RWPE2 (cell line): ENCODE measurements around the gene ZFYVE19.
A peak's percentile ranks its signal among the peaks of the same experiment; 100 is the strongest.

ENCODE experiments used
- ATAC-seq: fragments of 200-7000 bp; cut with Tn5 transposase; 3 replicates; pipeline ENCODE4 v1.9.1; 2021; ENCODE audit warnings: low read depth
- DNase-seq: peaks from one replicate; pipeline ENCODE4 v3.0.0-alpha.2; 2020; ENCODE audit warnings: low spot score
- H3K27ac ChIP-seq: fragments of 450-650 bp; 2 replicates; pipeline ENCODE4 v1.5.1; 2017; ENCODE audit warnings: mild to moderate bottlenecking; ENCODE audit not compliant: poor library complexity, severe bottlenecking
- H3K27me3 ChIP-seq: fragments of 250-450 bp; sonication (Bioruptor Pico); 2 replicates; pipeline ENCODE4 v1.5.1; 2021; ENCODE audit warnings: mild to moderate bottlenecking, moderate library complexity; ENCODE audit not compliant: insufficient read depth, poor library complexity, severe bottlenecking
- H3K36me3 ChIP-seq: fragments of 250-450 bp; sonication (Bioruptor Pico); 2 replicates; pipeline ENCODE4 v1.5.1; 2020; ENCODE audit warnings: low read depth, mild to moderate bottlenecking, moderate library complexity
- H3K4me1 ChIP-seq: fragments of 250-450 bp; sonication (Bioruptor Pico); 2 replicates; pipeline ENCODE4 v1.5.1; 2021; ENCODE audit warnings: mild to moderate bottlenecking, moderate library complexity; ENCODE audit not compliant: insufficient read depth, poor library complexity, severe bottlenecking
- H3K4me3 ChIP-seq: fragments of 250-450 bp; sonication (Bioruptor Pico); 2 replicates; pipeline ENCODE4 v1.5.1; 2021; ENCODE audit warnings: mild to moderate bottlenecking, moderate library complexity; ENCODE audit not compliant: severe bottlenecking
- H3K9me3 ChIP-seq: fragments of 250-450 bp; sonication (Bioruptor Pico); 2 replicates; pipeline ENCODE4 v1.5.1; 2021; ENCODE audit warnings: mild to moderate bottlenecking, moderate library complexity; ENCODE audit not compliant: severe bottlenecking
- TF ChIP-seq, protein P1 (sequence below): fragments of 450-650 bp; IDR thresholded peaks from one replicate; pipeline ENCODE4 v1.5.1; 2017; ENCODE audit warnings: mild to moderate bottlenecking, moderate library complexity; ENCODE audit not compliant: poor library complexity, severe bottlenecking

Gene ZFYVE19

DNA sequence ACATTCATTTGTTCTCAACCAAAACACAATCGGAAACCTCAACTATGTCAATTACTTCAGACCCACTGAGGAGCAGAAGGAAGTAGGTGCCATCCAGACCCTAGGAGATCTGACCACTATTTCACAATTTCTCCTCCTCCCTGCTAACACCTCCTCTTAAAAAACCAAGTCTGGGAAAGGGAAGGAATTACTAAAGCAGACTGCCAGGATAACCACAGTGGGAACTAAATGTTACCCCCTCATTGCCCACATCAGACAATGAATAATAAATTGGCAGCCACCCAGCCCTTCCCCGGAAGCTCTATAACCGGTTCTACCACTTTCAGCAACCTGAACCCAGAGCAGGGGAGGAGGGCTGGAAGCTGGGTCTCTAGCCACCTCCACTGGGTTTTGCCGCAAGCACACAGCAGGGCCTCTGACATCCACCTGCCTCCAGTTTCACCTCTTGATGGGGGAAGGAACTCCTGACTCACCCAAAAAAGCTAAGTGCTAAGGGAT is 19.5 kb upstream of the ZFYVE19 start:
- Histone ChIP-seq H3K4me1 (peaks cover 61% of the 10 kb centered on the region), H3K27ac (peak overlapping the region; percentile 96), H3K9me3 (no peaks in the 10 kb centered on the region), H3K36me3 (peaks cover 29% of the 10 kb centered on the region), H3K4me3 (no peak overlapping the region), H3K27me3 (no peaks in the 10 kb centered on the region)
- ATAC-seq (peak; percentile 84), DNase-seq (peak; percentile 98)
- TF ChIP-seq, protein P1, sequence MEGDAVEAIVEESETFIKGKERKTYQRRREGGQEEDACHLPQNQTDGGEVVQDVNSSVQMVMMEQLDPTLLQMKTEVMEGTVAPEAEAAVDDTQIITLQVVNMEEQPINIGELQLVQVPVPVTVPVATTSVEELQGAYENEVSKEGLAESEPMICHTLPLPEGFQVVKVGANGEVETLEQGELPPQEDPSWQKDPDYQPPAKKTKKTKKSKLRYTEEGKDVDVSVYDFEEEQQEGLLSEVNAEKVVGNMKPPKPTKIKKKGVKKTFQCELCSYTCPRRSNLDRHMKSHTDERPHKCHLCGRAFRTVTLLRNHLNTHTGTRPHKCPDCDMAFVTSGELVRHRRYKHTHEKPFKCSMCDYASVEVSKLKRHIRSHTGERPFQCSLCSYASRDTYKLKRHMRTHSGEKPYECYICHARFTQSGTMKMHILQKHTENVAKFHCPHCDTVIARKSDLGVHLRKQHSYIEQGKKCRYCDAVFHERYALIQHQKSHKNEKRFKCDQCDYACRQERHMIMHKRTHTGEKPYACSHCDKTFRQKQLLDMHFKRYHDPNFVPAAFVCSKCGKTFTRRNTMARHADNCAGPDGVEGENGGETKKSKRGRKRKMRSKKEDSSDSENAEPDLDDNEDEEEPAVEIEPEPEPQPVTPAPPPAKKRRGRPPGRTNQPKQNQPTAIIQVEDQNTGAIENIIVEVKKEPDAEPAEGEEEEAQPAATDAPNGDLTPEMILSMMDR = no peak

DNA sequence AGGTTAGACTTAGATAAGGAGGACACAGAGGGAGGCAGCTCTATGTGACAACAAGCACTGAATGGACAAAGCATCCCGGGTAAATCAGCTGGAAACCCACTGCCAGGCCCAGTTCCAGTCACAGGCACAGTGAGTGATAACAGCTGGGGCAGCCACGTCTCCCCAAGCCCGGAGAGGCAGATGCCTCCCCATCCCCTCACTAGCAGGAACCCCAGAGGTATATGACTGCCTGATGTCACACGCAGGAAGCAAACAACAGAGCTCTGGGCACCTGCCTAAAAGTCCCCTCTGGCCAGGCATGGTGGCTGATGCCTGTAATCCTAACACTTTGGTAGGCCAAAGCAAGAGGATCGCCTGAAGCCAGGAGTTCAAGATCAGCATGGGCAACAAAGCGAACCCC is 18.9 kb upstream of the ZFYVE19 start:
- ATAC-seq = no peak; the same call in 2 of the 3 replicates
- TF ChIP-seq, protein P1 = no peak
- Histone ChIP-seq H3K27me3 (no peaks in the 10 kb centered on the region), H3K4me1 (peaks cover 64% of the 10 kb centered on the region), H3K4me3 (no peak overlapping the region), H3K36me3 (peaks cover 32% of the 10 kb centered on the region), H3K9me3 (no peaks in the 10 kb centered on the region), H3K27ac (peak overlapping the region; percentile 96)
- no peak for DNase-seq

DNA sequence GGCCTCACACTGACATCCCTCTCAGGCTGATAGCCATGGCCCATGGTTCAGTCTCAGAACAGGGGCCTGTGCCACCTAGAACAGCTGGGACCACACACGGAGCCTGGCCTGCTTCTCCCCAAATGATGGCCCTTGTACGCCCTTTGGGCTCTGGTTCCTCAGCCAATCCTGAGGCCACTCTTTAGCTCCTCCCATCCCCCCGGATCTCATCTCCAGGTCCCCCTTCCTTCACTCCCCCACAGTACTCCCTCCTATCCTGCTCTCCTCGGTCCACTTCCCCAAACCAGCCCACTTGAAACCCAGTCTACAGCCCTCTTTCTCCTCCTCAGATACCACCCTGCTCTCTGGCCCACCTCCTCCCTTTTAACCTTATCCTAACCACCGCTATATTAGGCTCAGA is 17.8 kb upstream of the ZFYVE19 start:
- H3K27me3 ChIP-seq = no peaks in the 10 kb centered on the region
- H3K36me3 ChIP-seq = peaks cover 32% of the 10 kb centered on the region
- TF ChIP-seq, protein P1 = no peak
- H3K4me3 ChIP-seq = no peak overlapping the region
- DNase-seq (no peak), ATAC-seq (no peak)
- H3K27ac ChIP-seq = peak overlapping the region; percentile 96
- peaks cover 75% of the 10 kb centered on the region for H3K4me1 ChIP-seq
- no peaks in the 10 kb centered on the region for H3K9me3 ChIP-seq

DNA sequence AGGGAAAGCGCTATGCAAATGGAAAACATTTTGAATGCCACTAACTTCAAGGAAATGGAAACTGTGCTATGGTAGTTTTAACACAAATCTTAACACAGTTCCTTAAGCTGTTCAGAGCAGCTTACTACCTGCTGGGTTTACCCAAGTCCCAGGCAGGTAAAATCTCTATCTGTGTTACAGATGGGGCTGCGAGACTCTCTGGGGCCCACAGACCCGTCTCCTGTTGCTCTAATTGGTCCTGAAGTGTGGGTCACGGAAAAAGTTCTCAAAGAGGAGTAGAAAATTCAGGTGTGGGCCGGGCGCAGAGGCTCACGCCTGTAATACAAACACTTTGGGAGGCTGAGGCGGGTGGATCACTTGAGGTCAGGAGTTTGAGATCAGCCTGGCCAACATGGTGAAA is 16.9 kb upstream of the ZFYVE19 start:
- H3K27me3 ChIP-seq = no peaks in the 10 kb centered on the region
- H3K4me3 ChIP-seq = no peak overlapping the region
- no peaks in the 10 kb centered on the region for H3K9me3 ChIP-seq
- DNase-seq (no peak), ATAC-seq (no peak)
- peaks cover 75% of the 10 kb centered on the region for H3K4me1 ChIP-seq
- TF ChIP-seq, protein P1 = no peak
- H3K27ac ChIP-seq = peak overlapping the region; percentile 96
- peaks cover 27% of the 10 kb centered on the region for H3K36me3 ChIP-seq

DNA sequence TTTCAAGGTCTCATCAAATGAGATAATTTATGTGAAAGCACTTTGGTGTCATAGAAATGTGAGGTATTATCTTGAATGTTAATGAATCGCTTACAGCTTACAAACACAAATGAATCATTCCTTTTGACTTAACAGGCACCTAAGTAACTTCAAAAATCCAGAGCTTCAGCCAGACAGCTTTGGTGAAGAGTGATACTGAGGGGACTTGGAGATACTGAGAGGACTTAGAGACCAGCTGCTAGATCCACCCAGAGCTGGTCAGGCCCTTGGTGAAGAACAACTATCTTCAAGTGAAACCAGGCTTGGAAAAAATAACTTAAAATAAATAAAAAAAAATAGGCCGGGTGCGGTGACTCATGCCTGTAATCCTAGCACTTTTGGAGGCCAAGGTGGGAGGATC is 16.2 kb upstream of the ZFYVE19 start:
- no peak overlapping the region for H3K4me3 ChIP-seq
- H3K4me1 ChIP-seq = peaks cover 67% of the 10 kb centered on the region
- ATAC-seq = no peak

More for the DNA sequence above, 16.2 kb upstream of the ZFYVE19 start:
- Histone ChIP-seq H3K27ac (peak overlapping the region; percentile 96), H3K9me3 (no peaks in the 10 kb centered on the region), H3K27me3 (no peaks in the 10 kb centered on the region), H3K36me3 (peaks cover 24% of the 10 kb centered on the region)
- TF ChIP-seq, protein P1 = no peak
- no peak for DNase-seq
